ENCODE results near the gene FAM120B. TPM values are rescaled to one million over a fixed set of nuclear protein-coding genes. Genes with fewer than 3 reads are reported as not detected.

FAM120B gene
- total RNA-seq, 1 donor from 2014 or later = 12.8 TPM

GRCh38 chr6:170357812-170358211, 51.3 kb downstream of the FAM120B start:
- no peak for DNase-seq

GRCh38 chr6:170358496-170358895, 51.9 kb downstream of the FAM120B start:
- no peak for DNase-seq

GRCh38 chr6:170360476-170360875, 53.9 kb downstream of the FAM120B start:
- DNase-seq = peak; percentile 94

DNA sequence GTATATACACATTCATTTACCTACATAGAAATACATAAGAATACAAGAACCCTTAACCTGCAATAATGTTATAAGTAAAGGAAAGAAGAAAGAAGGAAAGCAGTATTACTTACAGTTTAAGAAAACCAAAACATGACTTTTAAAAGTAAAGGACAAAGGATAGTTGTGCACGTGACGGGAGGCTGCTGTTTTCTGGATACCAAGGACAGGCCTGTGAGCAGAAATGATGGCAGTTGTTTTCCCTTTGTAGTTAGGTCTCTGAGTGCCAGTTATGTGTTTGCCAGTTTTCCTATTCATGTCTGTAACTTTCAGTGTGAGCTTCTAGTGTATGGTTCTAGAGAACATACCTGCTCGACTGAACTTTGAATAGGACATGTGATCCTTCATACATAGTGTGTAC, 54.8 kb downstream of the FAM120B start:
- DNase-seq = no peak

DNA sequence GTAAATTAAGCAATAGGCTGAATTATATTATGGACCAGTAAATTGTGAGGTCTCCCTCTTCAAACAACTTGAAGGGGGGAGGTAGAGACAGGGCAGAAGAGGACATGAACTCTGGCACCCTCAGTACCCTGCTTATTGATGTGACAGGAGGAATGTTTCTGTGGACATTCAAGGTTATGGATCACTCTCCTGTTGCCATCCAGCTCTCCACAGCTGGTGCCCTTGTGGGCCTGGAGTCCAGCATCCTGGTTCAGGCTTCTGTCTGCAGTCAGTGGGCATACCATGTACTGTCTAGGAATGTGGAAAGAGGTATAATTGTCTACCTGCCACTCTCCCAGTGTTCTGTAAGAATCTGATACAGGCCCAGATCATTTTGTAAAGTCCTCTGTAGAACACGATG, 55.6 kb downstream of the FAM120B start:
- no peak for DNase-seq

- DNase-seq = no peak
These were observed 56.7 kb downstream of the FAM120B start for GRCh38 chr6:170363255-170363654.

GRCh38 chr6:170365121-170365520, 58.6 kb downstream of the FAM120B start:
- no peak for DNase-seq

GRCh38 chr6:170365593-170365992, 59.0 kb downstream of the FAM120B start:
- no peak for DNase-seq

DNA sequence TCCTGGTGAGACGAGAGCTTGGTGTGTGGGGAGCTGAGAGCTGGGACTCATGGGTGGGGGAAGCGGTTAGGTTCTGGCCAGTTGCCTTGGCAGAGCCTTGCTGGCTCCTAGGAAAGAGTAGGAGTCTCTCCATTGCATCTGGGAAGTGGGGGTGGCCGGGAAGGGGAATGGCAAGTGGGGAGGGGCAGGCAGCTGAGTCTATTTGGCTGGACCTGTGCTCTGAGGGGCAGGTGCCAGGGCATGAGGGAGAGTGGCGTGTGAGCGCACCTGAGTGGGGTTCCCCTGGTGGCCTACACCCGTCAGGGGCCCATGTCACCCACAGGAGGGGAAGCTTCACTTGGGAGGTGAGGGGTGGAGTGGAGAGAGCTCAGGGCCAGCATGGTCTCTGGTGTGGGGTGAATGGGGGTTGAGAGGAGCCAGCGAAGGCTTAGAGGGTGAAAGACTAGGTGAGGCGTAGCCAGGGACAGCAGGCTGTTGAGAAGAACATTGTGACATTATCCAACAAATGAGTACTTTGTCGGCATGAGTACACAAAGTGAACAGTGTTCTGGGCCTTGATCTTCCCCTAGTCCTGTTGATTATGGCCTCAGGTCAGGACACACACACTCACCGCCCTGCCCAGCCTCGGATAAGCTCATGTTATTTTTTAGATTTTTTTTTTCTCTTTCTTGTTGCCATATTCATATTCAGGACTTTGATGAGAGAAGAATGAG, 59.8 kb downstream of the FAM120B start:
- no peak for DNase-seq

DNA sequence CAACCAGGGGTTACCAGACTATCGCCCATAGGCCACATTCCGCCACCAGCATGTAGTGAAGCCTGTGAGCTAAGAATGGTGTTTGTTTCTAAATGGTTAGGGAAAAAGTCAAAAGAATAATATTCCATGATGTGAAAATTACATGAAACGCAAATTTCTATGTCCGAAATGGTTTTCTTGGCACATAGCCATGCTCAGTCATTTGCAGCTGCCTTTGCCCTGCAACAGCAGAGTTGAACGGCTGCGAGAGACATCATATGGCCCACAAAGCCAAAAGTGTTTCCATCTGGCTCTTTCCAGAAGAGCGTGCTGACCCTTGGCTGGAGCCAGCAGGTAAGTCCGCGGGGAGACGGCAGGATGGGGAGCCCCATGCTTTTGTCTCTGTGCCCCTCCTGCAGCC, 60.7 kb downstream of the FAM120B start:
- DNase-seq = no peak

- DNase-seq = no peak
These were observed 62.0 kb downstream of the FAM120B start for GRCh38 chr6:170368544-170368943.

DNA sequence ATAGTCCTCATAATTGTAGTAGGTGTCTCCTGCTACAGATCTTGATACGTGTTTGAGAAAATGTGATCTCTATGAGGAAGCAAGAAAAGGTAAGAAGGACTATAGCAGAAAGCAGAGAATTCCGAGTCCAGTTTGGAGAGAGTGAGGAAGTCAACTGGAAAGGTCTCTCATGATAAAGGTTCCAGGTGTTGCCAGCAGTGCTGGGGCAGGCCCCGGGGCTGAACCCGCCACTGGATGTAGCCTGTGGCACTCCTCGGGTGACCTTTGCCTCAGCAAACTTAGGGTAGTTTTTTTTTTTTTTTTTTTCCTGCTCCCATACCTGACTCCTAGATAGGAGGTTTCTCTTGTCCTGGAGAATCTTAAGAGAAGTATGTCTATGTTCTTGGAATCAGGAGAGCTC, 62.8 kb downstream of the FAM120B start:
- no peak for DNase-seq

GRCh38 chr6:170370416-170370815, 63.9 kb downstream of the FAM120B start:
- DNase-seq = no peak

- DNase-seq = no peak
These were observed 64.5 kb downstream of the FAM120B start for GRCh38 chr6:170371080-170371479.

DNA sequence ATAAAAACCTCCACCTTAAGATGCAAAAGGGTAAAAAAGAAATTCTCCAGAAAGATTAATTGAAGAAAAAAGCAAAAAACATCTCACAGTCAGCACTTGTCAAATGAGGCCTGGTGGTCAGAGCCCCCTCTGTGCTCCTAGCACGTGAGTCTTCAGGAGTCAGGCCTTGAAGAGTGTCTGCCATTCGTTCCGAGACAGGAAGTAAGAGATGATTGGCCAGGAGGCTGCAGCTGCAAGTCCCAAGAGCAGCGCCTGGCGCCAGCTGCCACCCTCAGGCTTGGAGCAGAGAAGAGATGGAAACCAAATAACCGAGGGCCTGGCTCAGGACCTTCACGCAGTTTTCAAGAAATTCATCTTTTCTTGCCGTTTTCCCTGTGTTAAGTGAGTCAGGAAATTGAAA, 65.0 kb downstream of the FAM120B start:
- DNase-seq = no peak

DNA sequence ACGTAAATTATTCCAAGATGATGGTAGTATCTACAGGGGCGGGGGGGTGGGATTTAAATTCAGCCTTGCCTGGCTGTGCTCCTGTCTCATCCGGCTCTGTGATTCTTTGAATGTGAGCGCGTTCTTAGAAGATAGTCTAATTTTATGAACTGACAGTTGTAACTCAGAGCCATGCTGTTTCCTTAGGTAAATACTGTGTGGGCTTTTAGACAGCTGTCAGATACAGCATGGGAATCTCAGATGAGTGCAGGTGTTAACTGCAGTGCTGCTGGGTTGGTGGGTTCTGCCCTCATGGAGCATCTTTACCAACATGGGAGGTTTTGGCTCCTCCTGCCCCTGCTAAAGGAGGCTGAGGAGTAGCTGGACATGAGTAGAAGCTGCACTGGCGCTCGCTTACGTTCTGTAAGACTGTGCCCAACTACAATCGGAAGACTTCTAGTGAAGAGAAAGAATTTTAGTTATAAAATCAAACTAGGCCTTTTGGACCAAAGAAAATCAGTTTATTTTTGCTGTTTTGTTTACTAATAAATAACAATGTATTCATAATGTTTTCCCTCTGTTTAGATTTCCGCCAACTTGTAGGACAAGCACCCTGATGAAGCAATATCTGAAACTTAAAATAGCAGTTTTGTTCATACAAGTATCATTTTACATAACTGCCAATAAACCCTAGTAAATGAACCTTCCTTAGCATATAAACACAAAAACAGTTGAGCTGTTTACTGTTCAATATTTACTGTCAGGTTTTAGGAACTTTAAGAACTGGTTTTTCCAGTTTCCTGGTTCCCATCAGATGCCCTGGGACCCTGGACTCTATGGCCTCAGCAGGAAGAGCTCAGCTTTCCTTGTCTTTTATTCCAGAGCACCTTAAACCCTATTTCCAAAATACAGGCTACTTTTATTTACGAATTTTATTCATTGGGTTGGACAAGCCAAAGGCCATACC, 66.1 kb downstream of the FAM120B start:
- no peak for DNase-seq

- no peak for DNase-seq
These were observed 68.2 kb downstream of the FAM120B start for GRCh38 chr6:170374571-170375444.

- DNase-seq = no peak
These were observed 69.1 kb downstream of the FAM120B start for GRCh38 chr6:170375661-170376060.

DNA sequence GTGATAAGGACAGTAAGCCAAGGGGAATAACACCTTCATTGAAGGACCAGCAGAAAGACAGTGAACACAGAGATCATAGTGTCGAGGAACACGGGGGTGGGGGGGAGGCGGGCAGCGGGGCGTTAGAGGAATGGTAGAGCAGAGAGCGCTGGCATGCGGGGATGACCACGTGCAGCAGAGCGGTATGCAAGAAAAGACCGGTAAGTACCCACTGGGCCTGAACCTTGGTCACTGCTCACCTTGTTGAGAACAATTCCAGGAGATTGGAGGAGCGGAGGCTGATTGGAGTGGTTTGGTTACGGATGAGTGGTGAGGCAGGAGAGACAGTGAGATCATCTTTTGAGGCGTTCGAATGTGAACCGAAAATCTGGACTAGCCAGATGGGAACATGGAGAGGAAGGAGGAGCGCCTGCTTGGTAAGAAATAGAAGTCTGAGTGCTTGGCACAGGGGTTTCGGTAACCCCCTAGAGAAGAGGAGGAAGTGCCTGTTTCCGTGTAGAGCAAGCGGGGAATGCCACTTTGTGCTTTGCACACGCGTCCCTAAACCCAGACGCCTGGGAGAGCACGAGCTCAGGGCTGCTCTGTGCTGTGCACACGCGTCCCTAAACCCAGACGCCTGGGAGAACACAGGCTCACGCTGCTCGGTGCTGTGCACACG, 70.0 kb downstream of the FAM120B start:
- DNase-seq = no peak

- DNase-seq = peak; percentile 37
These were observed 71.9 kb downstream of the FAM120B start for GRCh38 chr6:170378502-170378901.

GRCh38 chr6:170381562-170381961, 75.0 kb downstream of the FAM120B start:
- no peak for DNase-seq

DNA sequence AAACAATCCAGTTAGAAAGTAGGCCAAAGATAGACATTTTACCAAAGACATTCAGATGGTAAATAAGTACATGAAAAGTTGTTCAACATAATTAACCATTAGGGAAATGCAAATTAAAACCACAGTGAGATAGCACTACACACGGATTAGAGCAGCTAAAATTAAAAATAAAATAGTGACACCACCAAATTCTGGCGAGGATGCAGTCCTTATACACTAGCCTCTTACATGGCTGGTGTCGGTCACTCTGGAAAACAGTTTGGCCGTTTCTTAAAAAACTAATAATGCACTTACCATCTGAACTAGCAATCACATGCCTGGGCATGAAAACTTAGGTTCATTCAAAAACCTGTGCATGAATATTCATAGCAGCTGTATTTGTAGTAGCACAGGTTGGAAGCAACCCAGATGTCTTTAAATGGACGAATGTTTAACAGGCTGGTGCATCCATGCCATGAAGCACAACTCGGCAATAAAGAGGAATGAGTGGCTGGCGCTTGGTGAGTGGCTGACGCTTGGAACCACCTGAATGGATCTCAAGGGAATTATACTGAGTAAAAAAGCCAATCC, 77.0 kb downstream of the FAM120B start:
- no peak for DNase-seq

Measured in dermis blood vessel endothelial cell (primary cell).